ENCODE data around the gene HOXB6. TPM values are rescaled to one million over a fixed set of nuclear protein-coding genes. Genes with fewer than 3 reads are reported as not detected.

HOXB6 gene
- total and polyA plus RNA-seq, 8 donors = 0.12 to 1.8 (median 0.69) TPM

- TF ChIP-seq, protein P1, sequence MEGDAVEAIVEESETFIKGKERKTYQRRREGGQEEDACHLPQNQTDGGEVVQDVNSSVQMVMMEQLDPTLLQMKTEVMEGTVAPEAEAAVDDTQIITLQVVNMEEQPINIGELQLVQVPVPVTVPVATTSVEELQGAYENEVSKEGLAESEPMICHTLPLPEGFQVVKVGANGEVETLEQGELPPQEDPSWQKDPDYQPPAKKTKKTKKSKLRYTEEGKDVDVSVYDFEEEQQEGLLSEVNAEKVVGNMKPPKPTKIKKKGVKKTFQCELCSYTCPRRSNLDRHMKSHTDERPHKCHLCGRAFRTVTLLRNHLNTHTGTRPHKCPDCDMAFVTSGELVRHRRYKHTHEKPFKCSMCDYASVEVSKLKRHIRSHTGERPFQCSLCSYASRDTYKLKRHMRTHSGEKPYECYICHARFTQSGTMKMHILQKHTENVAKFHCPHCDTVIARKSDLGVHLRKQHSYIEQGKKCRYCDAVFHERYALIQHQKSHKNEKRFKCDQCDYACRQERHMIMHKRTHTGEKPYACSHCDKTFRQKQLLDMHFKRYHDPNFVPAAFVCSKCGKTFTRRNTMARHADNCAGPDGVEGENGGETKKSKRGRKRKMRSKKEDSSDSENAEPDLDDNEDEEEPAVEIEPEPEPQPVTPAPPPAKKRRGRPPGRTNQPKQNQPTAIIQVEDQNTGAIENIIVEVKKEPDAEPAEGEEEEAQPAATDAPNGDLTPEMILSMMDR (IDR thresholded peaks at IDR 0.05) = no peak
- Histone ChIP-seq H3K4me1 (peaks cover 0 to 7% (median 6%) of the 10 kb centered on the region in 3 donors), H3K27ac (no peak overlapping the region), H3K27me3 (peaks cover 5 to 60% (median 10%) of the 10 kb centered on the region in 4 donors), H3K9me3 (no peaks in the 10 kb centered on the region), H3K36me3 (no peaks in the 10 kb centered on the region), H3K4me3 (no peak overlapping the region)
- 17% methylated on average over 10 of the region's 10 CpGs for WGBS, 2 donors
- intact Hi-C loops (cut with DNase I) = no loop called here
- ATAC-seq = no peak
- FAIRE-seq = no peak
- DNase-seq = no peak
Observed at GRCh38 chr17:48589060-48589830, 15.5 kb downstream of the HOXB6 start.

GRCh38 chr17:48588528-48588927 lies 16.3 kb downstream of the HOXB6 start:
- ATAC-seq (no peak), DNase-seq (no peak), FAIRE-seq (no peak)
- Histone ChIP-seq H3K4me3 (no peak overlapping the region), H3K27ac (no peak overlapping the region), H3K27me3 (peaks cover 5 to 62% (median 10%) of the 10 kb centered on the region in 4 donors), H3K4me1 (peaks cover 0 to 7% (median 6%) of the 10 kb centered on the region in 3 donors), H3K36me3 (no peaks in the 10 kb centered on the region), H3K9me3 (no peaks in the 10 kb centered on the region)
- intact Hi-C loops (cut with DNase I) = no loop called here
- 15 to 16% methylated on average over 2 of the region's 2 CpGs for WGBS, 2 donors
- TF ChIP-seq, protein P1 (IDR thresholded peaks at IDR 0.05) = no peak

GRCh38 chr17:48588074-48588415 lies 16.7 kb downstream of the HOXB6 start:
- peaks cover 0 to 7% (median 6%) of the 10 kb centered on the region in 3 donors for H3K4me1 ChIP-seq
- no peak overlapping the region for H3K4me3 ChIP-seq
- no peak for FAIRE-seq
- H3K27me3 ChIP-seq = peaks cover 5 to 62% (median 12%) of the 10 kb centered on the region in 4 donors
- no peaks in the 10 kb centered on the region for H3K9me3 ChIP-seq
- intact Hi-C loops (cut with DNase I) = no loop called here
- ATAC-seq = no peak
- H3K27ac ChIP-seq = no peak overlapping the region
- 33 to 50% methylated on average over 2 of the region's 2 CpGs for WGBS, 2 donors
- H3K36me3 ChIP-seq = no peaks in the 10 kb centered on the region
- DNase-seq = no peak
- TF ChIP-seq, protein P1 (IDR thresholded peaks at IDR 0.05) = no peak

DNA sequence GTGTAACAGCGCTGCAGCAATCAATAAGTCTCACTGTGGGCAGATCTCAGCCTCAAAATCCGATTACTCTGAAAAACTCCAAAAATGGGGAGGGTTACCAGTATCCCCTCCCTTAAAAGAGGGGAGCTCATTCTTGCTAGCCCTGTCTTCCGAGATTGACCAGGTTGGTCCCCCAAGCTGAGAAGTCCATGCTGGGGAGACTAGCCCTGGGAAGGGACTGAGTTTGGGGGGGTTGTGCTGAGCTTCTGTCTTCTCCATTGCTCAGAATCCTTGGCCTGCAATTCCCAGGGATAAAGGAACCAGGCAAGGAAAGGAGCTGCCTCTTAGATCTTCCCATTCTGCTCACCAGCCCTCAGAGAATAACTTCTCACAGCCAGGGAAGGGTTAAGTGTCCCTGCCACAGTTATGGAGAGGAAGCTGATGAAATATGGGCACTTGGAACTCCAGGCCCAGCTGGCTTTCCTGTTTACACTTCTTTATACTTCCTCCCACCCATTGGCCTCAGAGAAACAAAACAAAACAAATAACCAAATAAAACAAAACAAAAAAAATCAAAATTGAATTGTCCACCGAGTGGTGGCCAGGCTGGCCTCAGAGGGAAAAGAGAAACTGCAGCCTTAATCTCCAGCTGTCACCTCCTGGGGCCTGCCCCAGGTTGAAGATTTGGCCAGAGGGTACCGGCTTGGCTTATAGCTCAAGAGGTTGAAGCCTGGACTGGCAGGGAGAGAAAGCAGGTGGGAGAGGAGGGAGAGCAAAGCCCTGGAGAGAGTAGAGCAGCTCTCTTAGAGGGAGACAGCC lies 17.3 kb downstream of the HOXB6 start:
- TF ChIP-seq, protein P1 (IDR thresholded peaks at IDR 0.05) = no peak
- intact Hi-C loops (cut with DNase I) = no loop called here
- Histone ChIP-seq H3K27me3 (peaks cover 5 to 64% (median 13%) of the 10 kb centered on the region in 4 donors), H3K9me3 (no peaks in the 10 kb centered on the region), H3K4me1 (peaks cover 0 to 7% (median 6%) of the 10 kb centered on the region in 3 donors), H3K36me3 (no peaks in the 10 kb centered on the region), H3K4me3 (no peak overlapping the region), H3K27ac (no peak overlapping the region)
- 36 to 39% methylated on average over 5 of the region's 5 CpGs for WGBS, 2 donors
- DNase-seq (no peak), ATAC-seq (no peak), FAIRE-seq (no peak)
